ENCODE data around the gene NFE2L3.
"Not testable (repeated sequence)": the region's sequence is repeated elsewhere in the genome, so short reads cannot be mapped to it uniquely, and the experiment has no call there.

NFE2L3 gene

DNA sequence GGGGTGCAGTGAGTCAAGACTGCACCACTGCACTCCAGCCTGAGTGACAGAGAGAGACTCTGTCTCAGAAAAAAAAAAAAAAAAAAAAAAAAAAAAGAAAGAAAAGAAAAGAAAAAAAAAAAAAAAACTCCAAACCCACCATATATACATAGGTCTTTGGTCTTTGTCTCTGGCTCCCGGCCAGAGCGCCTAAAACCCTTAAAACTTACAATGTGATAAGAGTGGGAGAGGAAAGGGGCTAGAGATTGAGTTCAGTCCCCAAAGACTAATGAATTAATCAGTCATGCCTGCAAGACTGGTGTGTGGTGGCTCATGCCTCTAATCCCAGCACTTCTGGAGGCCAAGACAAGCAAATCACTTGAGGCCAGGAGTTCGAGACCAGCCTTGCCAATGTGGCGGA is 6.8 kb upstream of the NFE2L3 start:
- H3K4me3 ChIP-seq (ENCODE audit: low read length): no peak overlapping the region
- TF ChIP-seq, protein P1, sequence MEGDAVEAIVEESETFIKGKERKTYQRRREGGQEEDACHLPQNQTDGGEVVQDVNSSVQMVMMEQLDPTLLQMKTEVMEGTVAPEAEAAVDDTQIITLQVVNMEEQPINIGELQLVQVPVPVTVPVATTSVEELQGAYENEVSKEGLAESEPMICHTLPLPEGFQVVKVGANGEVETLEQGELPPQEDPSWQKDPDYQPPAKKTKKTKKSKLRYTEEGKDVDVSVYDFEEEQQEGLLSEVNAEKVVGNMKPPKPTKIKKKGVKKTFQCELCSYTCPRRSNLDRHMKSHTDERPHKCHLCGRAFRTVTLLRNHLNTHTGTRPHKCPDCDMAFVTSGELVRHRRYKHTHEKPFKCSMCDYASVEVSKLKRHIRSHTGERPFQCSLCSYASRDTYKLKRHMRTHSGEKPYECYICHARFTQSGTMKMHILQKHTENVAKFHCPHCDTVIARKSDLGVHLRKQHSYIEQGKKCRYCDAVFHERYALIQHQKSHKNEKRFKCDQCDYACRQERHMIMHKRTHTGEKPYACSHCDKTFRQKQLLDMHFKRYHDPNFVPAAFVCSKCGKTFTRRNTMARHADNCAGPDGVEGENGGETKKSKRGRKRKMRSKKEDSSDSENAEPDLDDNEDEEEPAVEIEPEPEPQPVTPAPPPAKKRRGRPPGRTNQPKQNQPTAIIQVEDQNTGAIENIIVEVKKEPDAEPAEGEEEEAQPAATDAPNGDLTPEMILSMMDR (IDR thresholded peaks at IDR 0.05; ENCODE audit: insufficient read depth, low read depth, low read length, missing control alignments): no peak
- DNase-seq (ENCODE audit: low read depth): no peak

DNA sequence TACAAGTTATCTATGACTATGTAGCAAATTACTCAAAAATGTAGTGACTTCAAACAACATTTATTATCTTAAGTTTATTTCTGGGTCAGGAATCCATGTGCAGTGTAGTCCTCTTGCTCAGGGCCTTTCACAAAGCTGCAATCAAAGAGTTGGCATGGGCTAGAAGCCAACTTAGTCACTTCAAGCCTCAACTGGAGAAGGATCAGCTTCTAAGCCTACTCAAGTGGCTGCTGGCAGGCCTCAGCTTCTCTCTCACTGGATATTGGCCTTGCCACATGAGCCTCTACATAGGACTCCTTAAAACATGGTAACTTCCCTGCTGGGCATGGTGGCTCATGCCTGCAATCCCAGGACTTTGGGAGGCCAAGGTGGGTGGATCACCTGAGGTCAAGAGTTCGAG is 5.0 kb upstream of the NFE2L3 start:
- TF ChIP-seq, protein P1 (IDR thresholded peaks at IDR 0.05; ENCODE audit: insufficient read depth, low read depth, low read length, missing control alignments): no peak
- H3K4me3 ChIP-seq (ENCODE audit: low read length): no peak overlapping the region
- DNase-seq (ENCODE audit: low read depth): peak; percentile 66

DNA sequence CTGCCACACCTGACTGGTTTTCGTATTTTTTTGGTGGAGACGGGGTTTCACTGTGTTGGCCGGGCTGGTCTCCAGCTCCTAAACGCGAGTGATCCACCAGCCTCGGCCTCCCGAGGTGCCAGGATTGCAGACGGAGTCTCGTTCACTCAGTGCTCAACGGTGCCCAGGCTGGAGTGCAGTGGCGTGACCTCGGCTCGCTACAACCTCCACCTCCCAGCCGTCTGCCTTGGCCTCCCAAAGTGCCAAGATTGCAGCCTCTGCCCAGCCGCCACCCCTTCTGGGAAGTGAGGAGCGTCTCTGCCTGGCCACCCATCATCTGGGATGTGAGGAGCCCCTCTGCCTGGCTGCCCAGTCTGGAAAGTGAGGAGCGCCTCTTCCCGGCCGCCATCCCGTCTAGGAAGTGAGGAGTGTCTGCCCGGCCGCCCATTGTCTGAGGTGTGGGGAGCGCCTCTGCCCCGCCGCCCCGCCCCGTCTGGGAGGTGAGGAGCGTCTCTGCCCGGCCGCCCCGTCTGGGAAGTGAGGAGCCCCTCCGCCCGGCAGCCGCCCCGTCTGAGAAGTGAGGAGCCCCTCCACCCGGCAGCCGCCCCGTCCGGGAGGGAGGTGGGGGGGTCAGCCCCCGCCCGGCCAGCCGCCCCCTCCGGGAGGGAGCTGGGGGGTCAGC is 4.2 kb upstream of the NFE2L3 start:
- not testable (repeated sequence) for H3K4me3 ChIP-seq (ENCODE audit: low read length); DNase-seq (ENCODE audit: low read depth)

DNA sequence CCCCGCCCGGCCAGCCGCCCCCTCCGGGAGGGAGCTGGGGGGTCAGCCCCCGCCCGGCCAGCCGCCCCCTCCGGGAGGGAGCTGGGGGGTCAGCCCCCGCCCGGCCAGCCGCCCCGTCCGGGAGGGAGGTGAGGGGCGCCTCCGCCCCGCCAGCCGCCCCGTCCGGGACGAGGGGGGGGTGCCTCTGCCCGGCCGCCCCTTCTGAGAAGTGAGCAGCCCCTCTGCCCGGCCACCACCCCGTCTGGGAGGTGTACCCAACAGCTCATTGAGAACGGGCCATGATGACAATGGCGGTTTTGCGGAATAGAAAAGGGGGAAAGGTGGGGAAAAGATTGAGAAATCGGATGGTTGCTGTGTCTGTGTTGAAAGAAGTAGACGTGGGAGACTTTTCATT is 3.7 kb upstream of the NFE2L3 start:
- not testable (repeated sequence) for DNase-seq (ENCODE audit: low read depth); H3K4me3 ChIP-seq (ENCODE audit: low read length)

DNA sequence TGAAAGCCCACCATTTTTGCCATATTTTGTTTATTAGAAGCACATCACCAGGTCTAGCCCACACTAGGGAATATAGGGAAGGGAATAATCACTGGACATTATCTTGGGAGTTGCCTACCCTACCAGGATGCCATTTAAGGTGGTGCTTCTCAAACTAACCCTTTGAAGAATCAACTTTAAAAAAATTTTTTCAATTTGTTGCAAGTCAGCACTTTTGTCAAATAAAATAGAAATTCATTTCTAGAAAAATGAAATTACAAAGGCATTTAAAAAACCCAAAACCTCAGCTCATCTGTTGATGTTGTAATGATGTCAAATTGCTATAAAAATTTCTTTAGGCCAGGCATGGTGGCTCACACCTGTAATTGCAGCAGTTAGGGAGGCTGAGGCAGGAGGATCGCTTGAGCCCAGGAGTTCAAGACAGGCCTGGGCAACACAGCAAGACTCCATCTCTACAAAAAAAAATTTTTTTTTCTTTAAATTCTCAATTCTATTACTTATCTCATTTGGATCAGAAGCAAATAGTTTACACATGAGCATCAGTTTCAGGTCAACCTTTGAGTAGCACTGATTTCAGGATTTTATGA is 2.5 kb upstream of the NFE2L3 start:
- TF ChIP-seq, protein P1 (IDR thresholded peaks at IDR 0.05; ENCODE audit: insufficient read depth, low read depth, low read length, missing control alignments): no peak
- no peak overlapping the region for H3K4me3 ChIP-seq (ENCODE audit: low read length)
- no peak for DNase-seq (ENCODE audit: low read depth)

DNA sequence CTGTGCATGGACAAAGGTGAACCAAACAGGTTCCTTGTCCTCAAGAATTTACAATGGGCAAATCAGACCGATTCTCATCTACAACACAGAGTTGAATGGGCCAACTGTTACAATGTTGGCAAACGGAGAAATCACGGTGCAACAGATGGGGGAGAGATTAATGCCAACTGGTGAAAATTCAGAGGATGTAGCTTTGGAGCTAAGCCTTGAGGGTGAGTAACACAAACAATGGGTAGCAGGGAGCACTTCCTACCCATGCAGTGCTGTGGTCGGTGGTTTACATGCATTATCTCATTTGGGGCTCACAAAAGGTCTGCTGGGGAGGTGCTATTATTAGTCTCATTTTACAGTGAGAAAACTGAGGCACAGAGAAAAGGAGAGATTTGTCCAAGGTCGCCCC is 902 bp upstream of the NFE2L3 start:
- TF ChIP-seq, protein P1 (IDR thresholded peaks at IDR 0.05; ENCODE audit: insufficient read depth, low read depth, low read length, missing control alignments): no peak
- no peak for DNase-seq (ENCODE audit: low read depth)
- no peak overlapping the region for H3K4me3 ChIP-seq (ENCODE audit: low read length)

DNA sequence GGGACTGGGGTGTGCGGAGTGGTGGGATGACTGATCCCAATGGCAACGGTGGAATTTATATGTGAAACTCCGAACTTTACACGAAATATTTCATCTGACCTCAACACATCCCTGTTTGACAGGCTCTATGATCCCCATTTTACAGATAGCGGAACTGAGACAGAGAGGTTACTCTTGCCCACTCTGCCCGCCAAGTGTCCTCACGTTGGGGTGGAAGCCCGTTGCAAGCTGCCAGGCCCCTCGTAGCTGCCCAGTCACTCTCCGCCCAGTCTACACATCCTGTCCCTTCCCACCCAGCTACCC is 397 bp upstream of the NFE2L3 start:
- peak overlapping the region; percentile 32 for H3K4me3 ChIP-seq (ENCODE audit: low read length)
- TF ChIP-seq, protein P1 (IDR thresholded peaks at IDR 0.05; ENCODE audit: insufficient read depth, low read depth, low read length, missing control alignments): no peak

DNA sequence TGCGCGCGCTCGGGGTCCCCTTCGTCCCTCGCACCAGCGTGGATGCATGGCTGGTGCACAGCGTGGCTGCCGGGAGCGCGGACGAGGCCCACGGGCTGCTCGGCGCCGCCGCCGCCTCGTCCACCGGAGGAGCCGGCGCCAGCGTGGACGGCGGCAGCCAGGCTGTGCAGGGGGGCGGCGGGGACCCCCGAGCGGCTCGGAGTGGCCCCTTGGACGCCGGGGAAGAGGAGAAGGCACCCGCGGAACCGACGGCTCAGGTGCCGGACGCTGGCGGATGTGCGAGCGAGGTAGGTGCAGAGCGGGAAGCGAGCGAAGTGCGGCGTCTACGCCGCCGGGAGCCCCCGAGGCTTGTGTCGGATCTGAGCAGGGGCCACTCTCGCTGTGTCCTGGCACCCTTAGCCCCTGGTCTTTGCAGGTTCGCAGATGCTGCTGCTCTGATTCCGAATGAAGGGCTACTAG is 813 bp downstream of the NFE2L3 start:
- DNase-seq (ENCODE audit: low read depth): not testable (repeated sequence)
- peak overlapping the region; percentile 36 for H3K4me3 ChIP-seq (ENCODE audit: low read length)

More for the DNA sequence above, 397 bp upstream of the NFE2L3 start:
- DNase-seq (ENCODE audit: low read depth): no peak

All from epithelial cell of esophagus (primary cell).